Hepatocyte (in vitro differentiated cells): Measurements from ENCODE around the gene TNS4. TPM values are rescaled to one million over a fixed set of nuclear protein-coding genes. Genes with fewer than 3 reads are reported as not detected.

ENCODE experiments used
- DNase-seq: peaks from one replicate; pipeline ENCODE4 v3.0.0-alpha.2; 2016; ENCODE audit warnings: low spot score
- H2AFZ ChIP-seq: fragments of 200-600 bp; sonication (generic); 2 replicates; pipeline ENCODE4 v1.6.0; 2016; ENCODE audit warnings: antibody characterized with exemption, mild to moderate bottlenecking
- H3K27ac ChIP-seq: fragments of 200-600 bp; sonication (generic); 2 replicates; pipeline ENCODE4 v1.5.1; 2016; ENCODE audit warnings: mild to moderate bottlenecking
- H3K27me3 ChIP-seq: fragments of 200-600 bp; sonication (generic); 2 replicates; pipeline ENCODE4 v1.6.1; 2016
- H3K36me3 ChIP-seq: fragments of 200-600 bp; sonication (generic); replicated peaks from 2 replicates; pipeline ENCODE4 v1.5.1; 2016; ENCODE audit warnings: low read depth; ENCODE audit not compliant: insufficient read depth
- H3K4me1 ChIP-seq: fragments of 200-600 bp; sonication (generic); 2 replicates; pipeline ENCODE4 v1.5.1; 2016; ENCODE audit warnings: mild to moderate bottlenecking, moderate library complexity; ENCODE audit not compliant: insufficient read depth
- H3K4me2 ChIP-seq: fragments of 200-600 bp; sonication (generic); 2 replicates; pipeline ENCODE4 v1.6.0; 2016
- H3K4me3 ChIP-seq: fragments of 200-600 bp; sonication (generic); 2 replicates; pipeline ENCODE4 v1.5.1; 2016; ENCODE audit warnings: mild to moderate bottlenecking
- H3K79me2 ChIP-seq: fragments of 200-600 bp; sonication (generic); 2 replicates; pipeline ENCODE4 v1.6.0; 2017; ENCODE audit warnings: mild to moderate bottlenecking
- H3K9me2 ChIP-seq: fragments of 200-600 bp; sonication (generic); replicated peaks from 2 replicates; pipeline ENCODE4 v1.6.0; 2017; ENCODE audit warnings: mild to moderate bottlenecking; ENCODE audit not compliant: insufficient read depth
- H3K9me3 ChIP-seq: fragments of 200-600 bp; sonication (generic); 2 replicates; pipeline ENCODE4 v1.5.1; 2016; ENCODE audit warnings: low read depth, mild to moderate bottlenecking
- H4K20me1 ChIP-seq: fragments of 200-600 bp; sonication (generic); 2 replicates; pipeline ENCODE4 v1.6.0; 2016; ENCODE audit warnings: mild to moderate bottlenecking; ENCODE audit not compliant: insufficient read depth, poor library complexity, severe bottlenecking
- EZH2 ChIP-seq: fragments of 200-600 bp; sonication (generic); IDR thresholded peaks from 2 replicates; pipeline ENCODE4 v1.6.1; 2016; ENCODE audit warnings: antibody characterized with exemption, mild to moderate bottlenecking, borderline replicate concordance
- EZH2phosphoT487 ChIP-seq: fragments of 200-600 bp; sonication (generic); IDR thresholded peaks from one replicate; pipeline ENCODE4 v1.6.1; 2018; ENCODE audit warnings: antibody characterized with exemption, mild to moderate bottlenecking, low read depth, moderate library complexity; ENCODE audit not compliant: unreplicated experiment, severe bottlenecking
- WGBS: methylation state at CpG from one replicate; pipeline ENCODE4 v1.1.6; 2016; ENCODE audit warnings: low lambda C conversion rate; ENCODE audit errors: missing lambda C conversion rate; 5-methylcytosine and 5-hydroxymethylcytosine counted together
- polyA plus RNA-seq: library from polyadenylated mRNA; unstranded; fragments of >200 nt; fragmentation: Nextera tagmentation; extraction: Ambion mirVana; gene quantifications from 2 replicates; pipeline ENCODE4 v1.2.1, GENCODE V29; 2016
- total RNA-seq: library from RNA; depleted of rRNA; stranded (reverse); fragments of >200 nt; gene quantifications from 2 replicates; pipeline ENCODE4 v1.2.3, GENCODE V29; 2014
- TF ChIP-seq, protein P1 (sequence below): fragments of 200-600 bp; sonication (generic); IDR thresholded peaks from 2 replicates; pipeline ENCODE4 v1.5.1; 2016; ENCODE audit warnings: antibody characterized with exemption, mild to moderate bottlenecking; ENCODE audit not compliant: poor library complexity

Gene TNS4
- total and polyA plus RNA-seq, 2 experiments from 2014 or later = 0.07 TPM; not detected in 1

GRCh38 chr17:40468560-40468959 is 32.9 kb downstream of the TNS4 start:
- H3K4me3 ChIP-seq = no peak overlapping the region

DNA sequence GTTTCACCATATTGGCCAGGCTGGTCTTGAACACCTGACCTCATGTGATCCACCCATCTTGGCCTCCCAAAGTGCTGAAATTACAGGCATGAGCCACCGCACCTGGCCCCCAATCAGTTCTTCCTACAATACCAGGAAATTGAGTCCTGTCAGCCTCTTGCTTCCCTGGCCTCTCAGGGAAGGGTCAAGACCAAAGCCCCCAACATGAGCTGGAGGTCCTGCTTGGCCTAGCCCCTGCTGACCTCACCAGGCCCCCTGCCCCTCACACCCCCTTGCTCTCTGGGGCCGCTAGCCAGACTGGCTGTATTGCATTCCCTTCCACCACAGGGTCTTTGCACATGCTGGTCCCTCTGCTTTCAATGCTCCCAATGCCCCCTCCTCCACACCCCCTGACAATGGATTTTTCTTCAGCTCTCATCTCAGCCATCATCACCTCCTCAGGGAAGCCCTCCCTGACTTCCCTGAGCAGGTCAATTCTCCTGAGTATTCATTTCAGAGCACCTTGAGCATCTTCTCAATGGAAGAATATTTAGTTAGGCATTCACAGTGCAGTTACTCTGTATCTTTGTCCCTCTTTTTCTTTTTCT is 34.0 kb downstream of the TNS4 start:
- no peak overlapping the region for H3K4me3 ChIP-seq
- no peak for DNase-seq
- H3K27ac ChIP-seq = no peak overlapping the region
- H3K4me1 ChIP-seq = peaks cover 19% of the 10 kb centered on the region
- H4K20me1 ChIP-seq = no peaks in the 10 kb centered on the region
- TF ChIP-seq, protein P1, sequence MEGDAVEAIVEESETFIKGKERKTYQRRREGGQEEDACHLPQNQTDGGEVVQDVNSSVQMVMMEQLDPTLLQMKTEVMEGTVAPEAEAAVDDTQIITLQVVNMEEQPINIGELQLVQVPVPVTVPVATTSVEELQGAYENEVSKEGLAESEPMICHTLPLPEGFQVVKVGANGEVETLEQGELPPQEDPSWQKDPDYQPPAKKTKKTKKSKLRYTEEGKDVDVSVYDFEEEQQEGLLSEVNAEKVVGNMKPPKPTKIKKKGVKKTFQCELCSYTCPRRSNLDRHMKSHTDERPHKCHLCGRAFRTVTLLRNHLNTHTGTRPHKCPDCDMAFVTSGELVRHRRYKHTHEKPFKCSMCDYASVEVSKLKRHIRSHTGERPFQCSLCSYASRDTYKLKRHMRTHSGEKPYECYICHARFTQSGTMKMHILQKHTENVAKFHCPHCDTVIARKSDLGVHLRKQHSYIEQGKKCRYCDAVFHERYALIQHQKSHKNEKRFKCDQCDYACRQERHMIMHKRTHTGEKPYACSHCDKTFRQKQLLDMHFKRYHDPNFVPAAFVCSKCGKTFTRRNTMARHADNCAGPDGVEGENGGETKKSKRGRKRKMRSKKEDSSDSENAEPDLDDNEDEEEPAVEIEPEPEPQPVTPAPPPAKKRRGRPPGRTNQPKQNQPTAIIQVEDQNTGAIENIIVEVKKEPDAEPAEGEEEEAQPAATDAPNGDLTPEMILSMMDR = no peak
- TF ChIP-seq EZH2 = no peak
- no peak for TF ChIP-seq EZH2phosphoT487
- no peaks in the 10 kb centered on the region for H3K36me3 ChIP-seq
- H3K27me3 ChIP-seq = no peaks in the 10 kb centered on the region
- 90% methylated on average over 2 of the region's 2 CpGs for WGBS
- no peaks in the 10 kb centered on the region for H3K9me3 ChIP-seq
- H3K79me2 ChIP-seq = no peaks in the 10 kb centered on the region
- no peak overlapping the region for H2AFZ ChIP-seq
- H3K4me2 ChIP-seq = no peak overlapping the region
- H3K9me2 ChIP-seq = no peaks in the 10 kb centered on the region

More at GRCh38 chr17:40468560-40468959, 32.9 kb downstream of the TNS4 start:
- Histone ChIP-seq H4K20me1 (no peaks in the 10 kb centered on the region), H3K4me1 (peaks cover 7% of the 10 kb centered on the region), H3K27ac (no peak overlapping the region), H2AFZ (no peak overlapping the region), H3K27me3 (no peaks in the 10 kb centered on the region), H3K4me2 (no peak overlapping the region), H3K36me3 (no peaks in the 10 kb centered on the region), H3K9me3 (no peaks in the 10 kb centered on the region), H3K9me2 (no peaks in the 10 kb centered on the region), H3K79me2 (no peaks in the 10 kb centered on the region)
- TF ChIP-seq EZH2 = no peak
- TF ChIP-seq, protein P1 = no peak
- TF ChIP-seq EZH2phosphoT487 = no peak
- WGBS = 99% methylated on average over 7 of the region's 7 CpGs
- DNase-seq = no peak

DNA sequence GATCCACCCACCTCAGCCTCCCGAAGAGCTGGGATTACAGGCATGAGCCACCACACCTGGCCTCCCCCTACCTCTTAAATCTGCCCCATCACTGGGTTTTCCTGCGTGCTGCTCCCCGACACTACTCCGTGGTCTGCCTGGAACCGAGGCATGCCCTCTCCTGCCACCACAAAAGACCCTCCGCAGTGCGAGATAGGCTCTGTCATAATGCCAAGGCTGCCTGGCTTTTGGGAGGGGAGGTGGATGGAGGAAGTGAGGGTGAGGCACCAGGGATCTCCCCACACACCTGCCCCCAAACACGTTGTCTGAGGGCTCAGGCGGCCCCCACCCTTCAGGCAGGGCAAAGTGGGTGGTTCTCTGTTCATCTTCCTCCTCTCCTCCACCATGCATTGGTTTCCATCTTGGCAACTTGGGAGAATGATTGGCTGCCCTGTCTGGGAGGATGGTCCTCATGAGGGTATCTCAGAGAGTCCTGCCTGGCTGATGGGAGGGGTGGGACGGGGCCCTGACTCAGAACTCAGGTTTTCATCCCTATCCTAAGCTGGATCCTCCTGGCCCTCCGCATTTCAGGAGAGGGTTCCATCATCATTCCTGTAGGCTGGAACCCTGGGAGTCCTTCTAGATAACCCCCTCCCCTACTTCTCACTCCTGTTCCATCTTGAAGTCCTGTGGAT is 35.0 kb downstream of the TNS4 start:
- Histone ChIP-seq H3K9me3 (no peaks in the 10 kb centered on the region), H2AFZ (no peak overlapping the region), H3K4me3 (no peak overlapping the region), H3K36me3 (no peaks in the 10 kb centered on the region), H3K4me2 (no peak overlapping the region), H3K27ac (no peak overlapping the region), H3K79me2 (no peaks in the 10 kb centered on the region), H3K27me3 (no peaks in the 10 kb centered on the region), H3K9me2 (no peaks in the 10 kb centered on the region), H4K20me1 (no peaks in the 10 kb centered on the region), H3K4me1 (peaks cover 25% of the 10 kb centered on the region)
- TF ChIP-seq EZH2phosphoT487 (no peak), EZH2 (no peak)
- TF ChIP-seq, protein P1 = no peak
- WGBS = 94% methylated on average over 11 of the region's 11 CpGs
- DNase-seq = no peak
